GM12865 (cell line): ENCODE data around the gene SLC25A21.

Experiments used
- DNase-seq: peaks from one replicate; pipeline ENCODE4 v3.0.0; 2010; ENCODE audit warnings: low read depth
- H3K4me3 ChIP-seq: 2 replicates; pipeline ENCODE4 v1.5.1; 2011; ENCODE audit warnings: mild to moderate bottlenecking, low read depth, low read length, control low read depth
- TF ChIP-seq, protein P1 (sequence below): IDR thresholded peaks from 2 replicates; pipeline ENCODE4 v1.5.1; 2011; ENCODE audit warnings: low read length, control low read depth, low read depth, inconsistent platforms; ENCODE audit not compliant: insufficient read depth; ENCODE audit errors: missing control alignments

The SLC25A21 gene

DNA sequence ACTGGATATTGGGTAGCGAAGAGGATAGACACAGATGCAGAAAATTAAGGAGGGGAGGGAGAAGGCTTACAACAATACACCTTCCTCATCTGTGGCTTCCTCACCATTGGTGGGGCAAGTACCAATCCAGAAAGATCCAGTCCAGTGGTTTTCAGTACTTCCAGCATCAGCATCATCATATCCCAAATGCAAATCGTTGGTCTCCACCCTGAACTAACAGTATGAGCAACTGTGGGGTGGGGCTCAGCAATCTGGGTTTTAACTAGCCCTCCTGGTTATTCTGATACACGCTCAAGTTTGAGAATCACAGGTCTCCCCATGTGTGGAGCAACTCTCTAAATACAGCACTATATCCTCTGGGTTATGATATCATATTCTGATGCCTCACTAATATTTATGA lies 317.0 kb downstream of the SLC25A21 start:
- H3K4me3 ChIP-seq = no peak overlapping the region
- no peak for DNase-seq
- TF ChIP-seq, protein P1, sequence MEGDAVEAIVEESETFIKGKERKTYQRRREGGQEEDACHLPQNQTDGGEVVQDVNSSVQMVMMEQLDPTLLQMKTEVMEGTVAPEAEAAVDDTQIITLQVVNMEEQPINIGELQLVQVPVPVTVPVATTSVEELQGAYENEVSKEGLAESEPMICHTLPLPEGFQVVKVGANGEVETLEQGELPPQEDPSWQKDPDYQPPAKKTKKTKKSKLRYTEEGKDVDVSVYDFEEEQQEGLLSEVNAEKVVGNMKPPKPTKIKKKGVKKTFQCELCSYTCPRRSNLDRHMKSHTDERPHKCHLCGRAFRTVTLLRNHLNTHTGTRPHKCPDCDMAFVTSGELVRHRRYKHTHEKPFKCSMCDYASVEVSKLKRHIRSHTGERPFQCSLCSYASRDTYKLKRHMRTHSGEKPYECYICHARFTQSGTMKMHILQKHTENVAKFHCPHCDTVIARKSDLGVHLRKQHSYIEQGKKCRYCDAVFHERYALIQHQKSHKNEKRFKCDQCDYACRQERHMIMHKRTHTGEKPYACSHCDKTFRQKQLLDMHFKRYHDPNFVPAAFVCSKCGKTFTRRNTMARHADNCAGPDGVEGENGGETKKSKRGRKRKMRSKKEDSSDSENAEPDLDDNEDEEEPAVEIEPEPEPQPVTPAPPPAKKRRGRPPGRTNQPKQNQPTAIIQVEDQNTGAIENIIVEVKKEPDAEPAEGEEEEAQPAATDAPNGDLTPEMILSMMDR = no peak

DNA sequence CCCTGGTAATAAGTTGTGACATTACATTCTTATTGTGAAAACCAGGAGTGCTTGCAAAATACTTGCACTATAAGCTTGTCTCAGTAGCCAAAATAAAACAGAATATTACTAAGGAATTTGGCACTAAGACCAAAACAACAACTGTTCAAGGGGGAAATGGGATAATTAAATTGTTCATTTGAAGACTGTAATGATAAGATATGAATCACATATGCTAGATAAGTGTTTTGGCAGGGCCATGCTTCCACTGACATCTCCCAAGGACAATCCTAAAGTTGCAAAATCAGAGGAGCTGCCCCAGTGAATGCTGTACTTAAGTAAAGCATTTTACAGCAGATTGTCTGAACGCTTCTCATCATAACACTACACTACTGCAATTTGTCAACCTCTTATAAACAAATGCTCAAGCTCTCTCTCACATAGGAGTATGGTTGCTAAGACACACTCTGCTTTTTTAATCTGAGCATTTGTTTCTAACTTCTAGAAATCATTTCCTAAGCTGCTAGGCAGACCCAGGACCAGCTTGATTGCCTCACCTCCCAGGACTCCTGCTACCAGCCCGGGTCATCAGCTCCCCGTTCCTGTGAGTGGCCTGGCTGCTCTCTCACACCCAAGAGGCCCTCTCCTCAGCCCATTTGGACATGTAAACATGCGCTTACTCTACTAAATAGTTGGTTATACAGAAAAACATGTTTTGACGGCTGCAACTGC lies 319.3 kb downstream of the SLC25A21 start:
- TF ChIP-seq, protein P1 = no peak
- H3K4me3 ChIP-seq = no peak overlapping the region
- no peak for DNase-seq

DNA sequence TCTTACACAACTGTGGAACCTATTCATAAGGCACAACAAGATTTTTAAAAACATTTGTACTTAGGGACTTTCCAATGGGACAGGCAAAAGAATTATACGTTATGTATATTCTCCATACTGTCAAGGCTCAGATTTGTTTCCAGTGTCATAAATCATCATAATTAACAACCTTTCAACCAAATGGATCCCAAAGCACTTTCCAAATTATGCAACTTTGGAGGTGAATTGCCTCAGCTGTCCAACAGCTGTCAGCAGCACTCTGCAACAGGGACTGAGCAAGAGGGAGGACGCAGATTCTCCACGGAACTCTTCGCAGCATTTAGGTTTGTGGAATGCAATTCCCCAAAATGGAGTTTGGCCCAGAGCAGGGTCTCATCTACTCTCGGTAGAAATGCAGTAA lies 324.2 kb downstream of the SLC25A21 start:
- TF ChIP-seq, protein P1 = no peak
- DNase-seq = no peak
- H3K4me3 ChIP-seq = no peak overlapping the region

DNA sequence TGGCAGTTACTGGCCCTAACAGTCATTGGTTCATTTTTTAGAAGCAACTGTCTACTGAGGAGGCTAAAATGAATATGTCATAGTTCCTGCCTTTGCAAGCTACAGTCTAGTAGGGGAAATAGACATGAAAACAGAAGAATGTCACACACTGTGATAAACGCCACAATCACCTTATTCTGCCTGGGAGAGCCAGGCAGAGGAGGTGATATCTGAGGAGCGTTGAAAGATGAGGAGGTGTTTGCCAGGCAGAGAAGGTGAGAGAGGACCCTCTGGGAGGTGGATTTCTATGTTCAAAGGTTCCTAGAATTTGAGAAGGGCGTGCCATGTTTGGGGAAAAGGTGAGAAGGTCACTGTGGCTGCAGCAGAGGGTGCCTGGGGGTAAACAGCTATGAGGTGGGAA lies 325.0 kb downstream of the SLC25A21 start:
- TF ChIP-seq, protein P1 = no peak
- DNase-seq = no peak
- no peak overlapping the region for H3K4me3 ChIP-seq

DNA sequence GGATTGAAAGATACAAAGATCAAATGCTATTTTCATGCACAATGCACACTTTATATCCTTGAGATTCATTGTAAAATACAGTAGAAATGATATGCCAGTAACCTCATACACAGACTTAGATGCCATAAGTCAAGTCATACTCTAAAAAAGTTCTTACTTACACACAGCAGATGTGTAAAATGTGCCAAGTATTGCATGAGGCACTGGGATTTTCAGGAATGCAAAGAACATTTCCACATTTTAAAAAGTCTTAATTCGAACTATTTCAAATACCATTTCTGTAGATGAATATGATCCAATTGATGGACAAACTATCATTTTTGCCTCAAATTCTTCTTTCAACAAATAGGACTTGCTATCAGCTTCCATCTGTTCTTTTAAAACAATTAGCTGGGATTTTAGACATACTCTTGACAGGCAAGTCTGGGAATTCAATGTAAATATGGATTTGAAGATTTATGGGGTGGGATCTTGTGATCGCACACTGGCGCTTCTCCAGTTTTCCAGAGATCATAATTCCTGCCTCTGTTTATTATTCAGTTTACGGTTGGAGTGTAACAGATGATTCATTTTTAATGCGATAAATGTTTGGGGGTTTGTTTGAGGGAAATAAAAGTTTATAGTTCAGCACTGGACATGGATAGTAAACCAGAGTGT lies 326.9 kb downstream of the SLC25A21 start:
- no peak overlapping the region for H3K4me3 ChIP-seq
- no peak for DNase-seq
- TF ChIP-seq, protein P1 = no peak

DNA sequence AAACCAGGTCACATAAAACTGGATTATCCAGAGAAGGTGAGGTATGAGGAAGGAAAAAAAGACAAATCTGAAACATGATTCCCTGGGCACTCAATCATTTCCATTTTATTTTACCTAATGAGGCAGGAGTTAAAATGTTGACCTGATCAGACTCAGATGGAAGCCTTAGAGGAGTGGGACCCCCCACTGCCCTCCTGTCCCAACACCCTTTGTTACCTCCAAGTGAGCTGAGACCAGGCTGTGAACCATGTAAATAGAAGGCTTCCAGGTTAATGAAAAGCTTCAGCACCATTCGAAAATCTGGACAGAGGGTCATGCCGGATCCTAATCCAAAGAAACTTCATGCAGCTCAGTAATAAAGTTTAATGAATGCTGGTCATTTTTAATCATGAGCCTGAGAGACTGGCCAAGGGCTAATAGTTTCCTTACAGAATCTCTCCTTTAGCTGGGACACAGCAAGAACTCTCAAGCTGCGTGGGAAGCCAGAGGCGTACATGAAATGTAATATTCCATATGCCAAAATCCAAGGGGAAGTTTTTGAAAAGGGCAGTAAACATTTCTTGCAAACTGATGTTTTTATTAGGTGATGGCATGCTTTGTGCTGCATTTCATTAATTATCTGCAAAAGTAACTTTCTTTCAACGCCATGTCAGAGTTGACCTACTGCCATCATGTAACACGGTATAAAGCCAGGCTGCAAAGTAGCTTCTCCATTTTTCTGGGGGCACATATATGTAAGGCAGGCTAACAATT lies 327.8 kb downstream of the SLC25A21 start:
- DNase-seq = no peak
- TF ChIP-seq, protein P1 = no peak
- H3K4me3 ChIP-seq = no peak overlapping the region
